Measurements from ENCODE around the gene C16orf78. TPM values are rescaled to one million over a fixed set of nuclear protein-coding genes. Genes with fewer than 3 reads are reported as not detected.

C16orf78 gene
- total RNA-seq, 4 donors from 2014 or later: not detected

GRCh38 chr16:49419862-49420261, 46.3 kb downstream of the C16orf78 start:
- no peak overlapping the region for H3K27ac ChIP-seq
- no peaks in the 10 kb centered on the region for H3K4me1 ChIP-seq
- H3K27me3 ChIP-seq: no peaks in the 10 kb centered on the region
- H3K9me3 ChIP-seq: no peaks in the 10 kb centered on the region
- no peak for TF ChIP-seq POLR2A (IDR thresholded peaks at IDR 0.05)
- TF ChIP-seq CTCF (IDR thresholded peaks at IDR 0.05): no peak
- no peak for DNase-seq
- H3K36me3 ChIP-seq: no peaks in the 10 kb centered on the region
- H3K4me3 ChIP-seq: no peak overlapping the region
- intact Hi-C loops (cut with DNase I; ENCODE audit: low total_unique reads): no loop called here

- Histone ChIP-seq H3K27me3 (no peaks in the 10 kb centered on the region), H3K36me3 (no peaks in the 10 kb centered on the region), H3K27ac (no peak overlapping the region), H3K9me3 (no peaks in the 10 kb centered on the region), H3K4me1 (no peaks in the 10 kb centered on the region), H3K4me3 (no peak overlapping the region)
- intact Hi-C loops (cut with DNase I; ENCODE audit: low total_unique reads): no loop called here
- DNase-seq: no peak
- TF ChIP-seq CTCF (IDR thresholded peaks at IDR 0.05) (no peak), POLR2A (IDR thresholded peaks at IDR 0.05) (no peak)
Observed at GRCh38 chr16:49422896-49423295, 49.3 kb downstream of the C16orf78 start.

- Histone ChIP-seq H3K27ac (no peak overlapping the region), H3K9me3 (no peaks in the 10 kb centered on the region), H3K27me3 (no peaks in the 10 kb centered on the region), H3K4me3 (no peak overlapping the region), H3K36me3 (no peaks in the 10 kb centered on the region), H3K4me1 (no peaks in the 10 kb centered on the region)
- DNase-seq: no peak
- TF ChIP-seq CTCF (IDR thresholded peaks at IDR 0.05) (no peak), POLR2A (IDR thresholded peaks at IDR 0.05) (no peak)
- intact Hi-C loops (cut with DNase I; ENCODE audit: low total_unique reads): no loop called here
Observed at GRCh38 chr16:49424961-49425360, 51.4 kb downstream of the C16orf78 start.

GRCh38 chr16:49427771-49428170, 54.2 kb downstream of the C16orf78 start:
- Histone ChIP-seq H3K27me3 (no peaks in the 10 kb centered on the region), H3K4me3 (no peak overlapping the region), H3K27ac (no peak overlapping the region), H3K36me3 (no peaks in the 10 kb centered on the region), H3K9me3 (no peaks in the 10 kb centered on the region), H3K4me1 (no peaks in the 10 kb centered on the region)
- intact Hi-C loops (cut with DNase I; ENCODE audit: low total_unique reads): no loop called here
- no peak for DNase-seq
- no peak for TF ChIP-seq POLR2A (IDR thresholded peaks at IDR 0.05)
- TF ChIP-seq CTCF (IDR thresholded peaks at IDR 0.05): no peak

GRCh38 chr16:49428808-49429207, 55.2 kb downstream of the C16orf78 start:
- Histone ChIP-seq H3K9me3 (no peaks in the 10 kb centered on the region), H3K27me3 (no peaks in the 10 kb centered on the region), H3K27ac (no peak overlapping the region), H3K4me1 (no peaks in the 10 kb centered on the region), H3K36me3 (no peaks in the 10 kb centered on the region), H3K4me3 (no peak overlapping the region)
- TF ChIP-seq CTCF (IDR thresholded peaks at IDR 0.05) (no peak), POLR2A (IDR thresholded peaks at IDR 0.05) (no peak)
- intact Hi-C loops (cut with DNase I; ENCODE audit: low total_unique reads): no loop called here
- DNase-seq: no peak
